Mesodermal cell (in vitro differentiated cells): ENCODE measurements around the gene FAM234B.

Source experiments
- H3K27ac ChIP-seq: 2 replicates; pipeline ENCODE4 v1.7.0; 2013; ENCODE audit warnings: mild to moderate bottlenecking, low read depth, low read length, moderate library complexity; ENCODE audit not compliant: severe bottlenecking
- H3K36me3 ChIP-seq: 2 replicates; pipeline ENCODE4 v1.7.1; 2013; ENCODE audit warnings: mild to moderate bottlenecking, low read length, moderate library complexity; ENCODE audit not compliant: control insufficient read depth, insufficient read depth
- H3K4me1 ChIP-seq: one replicate; pipeline ENCODE4 v1.7.1; 2013; ENCODE audit warnings: mild to moderate bottlenecking, low read length; ENCODE audit not compliant: insufficient read depth, control insufficient read depth, poor library complexity, severe bottlenecking
- H3K4me3 ChIP-seq: 2 replicates; pipeline ENCODE4 v1.7.0; 2013; ENCODE audit warnings: low read length, control low read depth, mild to moderate bottlenecking; ENCODE audit not compliant: insufficient read depth, poor library complexity, severe bottlenecking; ENCODE audit errors: extremely low read depth
- H3K9me3 ChIP-seq: 2 replicates; pipeline ENCODE4 v1.7.1; 2013; ENCODE audit warnings: mild to moderate bottlenecking, low read length, moderate library complexity; ENCODE audit not compliant: control insufficient read depth
- WGBS, 2 experiments: methylation state at CpG; one replicate each; pipeline ENCODE4 v1.1.5; 2013; ENCODE audit warnings: missing lambda C conversion rate in 2 of 2; ENCODE audit not compliant: insufficient coverage in 2 of 2; 5-methylcytosine and 5-hydroxymethylcytosine counted together

The FAM234B gene

DNA sequence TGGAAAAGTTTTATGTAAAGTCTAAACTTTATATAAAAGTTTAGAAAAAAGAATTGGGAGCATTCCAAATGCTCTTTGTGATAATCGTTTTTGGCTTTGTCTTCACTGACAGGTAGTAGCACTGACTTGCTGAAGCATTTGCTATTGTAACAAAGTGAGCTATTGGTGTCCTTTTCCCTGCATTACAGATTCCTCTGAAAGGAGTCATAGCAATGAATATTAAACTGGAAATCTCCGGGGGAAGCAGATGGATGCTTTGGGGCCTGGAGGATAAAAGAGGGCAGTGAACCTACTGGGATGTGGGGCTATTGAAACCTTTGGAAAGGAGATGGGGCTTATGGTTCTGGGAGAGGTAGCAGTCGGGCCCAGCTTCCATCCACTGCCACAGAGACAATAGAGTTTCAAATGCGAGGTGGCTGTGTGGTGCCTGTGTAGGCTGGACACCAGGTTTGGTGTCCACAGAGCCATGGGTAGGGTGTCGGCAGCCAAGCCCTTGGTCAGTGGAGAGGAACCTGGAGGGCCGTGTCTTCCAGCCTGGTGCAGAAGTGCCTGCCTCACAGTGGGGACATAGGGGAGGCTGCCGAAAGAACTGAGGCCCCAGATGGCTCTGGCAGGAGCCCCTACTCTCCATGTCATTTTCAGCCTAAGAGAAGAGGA is 49.1 kb downstream of the FAM234B start:
- peaks cover 27% of the 10 kb centered on the region for H3K4me1 ChIP-seq
- no peak overlapping the region for H3K4me3 ChIP-seq
- H3K36me3 ChIP-seq = no peaks in the 10 kb centered on the region
- WGBS, 2 experiments = 76 to 84% methylated on average over 6 to 7 of the region's 7 CpGs
- no peak overlapping the region for H3K27ac ChIP-seq
- H3K9me3 ChIP-seq = no peaks in the 10 kb centered on the region

DNA sequence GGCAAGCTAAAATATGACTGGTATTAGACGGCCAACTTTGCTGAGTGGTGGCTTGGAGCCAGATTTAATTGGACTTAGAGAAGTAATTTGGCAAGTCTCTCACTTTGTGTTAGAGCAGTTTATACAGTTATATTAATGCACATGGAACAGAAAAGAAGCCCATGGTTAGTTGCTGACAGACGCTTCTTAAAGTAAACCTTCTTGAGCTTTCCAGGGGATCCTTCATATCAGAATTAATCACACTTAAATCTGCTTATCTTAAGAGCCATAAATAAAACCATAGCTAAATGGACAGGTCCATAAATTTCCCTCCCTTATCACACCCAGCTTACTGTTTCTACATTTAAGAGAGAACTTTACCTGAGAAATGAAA is 49.7 kb downstream of the FAM234B start:
- Histone ChIP-seq H3K27ac (no peak overlapping the region), H3K9me3 (no peaks in the 10 kb centered on the region), H3K4me3 (no peak overlapping the region), H3K4me1 (peaks cover 28% of the 10 kb centered on the region), H3K36me3 (no peaks in the 10 kb centered on the region)
- WGBS, 2 experiments = 86 to 100% methylated on average over 1 to 2 of the region's 2 CpGs

DNA sequence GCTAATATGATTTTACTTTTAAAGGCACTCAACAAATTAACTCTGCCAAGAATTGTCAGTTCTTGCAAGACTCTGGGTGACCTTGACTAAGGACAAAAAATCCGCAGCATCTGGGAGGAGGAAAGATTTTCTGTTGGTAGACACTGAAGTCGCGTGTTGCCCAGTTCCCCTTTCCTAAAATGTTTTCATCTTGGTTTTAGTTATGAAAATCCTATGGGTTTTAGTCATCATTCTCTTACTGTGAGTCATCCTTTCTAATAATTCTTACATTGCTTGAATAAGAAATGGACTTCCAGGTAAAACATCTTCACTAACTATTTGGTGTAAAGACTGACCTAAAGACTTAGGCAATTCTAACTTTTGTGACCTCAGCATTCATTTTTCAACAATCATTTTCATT is 50.2 kb downstream of the FAM234B start:
- Histone ChIP-seq H3K9me3 (no peaks in the 10 kb centered on the region), H3K27ac (no peak overlapping the region), H3K4me1 (peaks cover 33% of the 10 kb centered on the region), H3K4me3 (no peak overlapping the region), H3K36me3 (no peaks in the 10 kb centered on the region)
- 80% methylated on average over 1 of the region's 3 CpGs; no CpG with 5 or more reads in 1 of the 2 experiments for WGBS, 2 experiments

DNA sequence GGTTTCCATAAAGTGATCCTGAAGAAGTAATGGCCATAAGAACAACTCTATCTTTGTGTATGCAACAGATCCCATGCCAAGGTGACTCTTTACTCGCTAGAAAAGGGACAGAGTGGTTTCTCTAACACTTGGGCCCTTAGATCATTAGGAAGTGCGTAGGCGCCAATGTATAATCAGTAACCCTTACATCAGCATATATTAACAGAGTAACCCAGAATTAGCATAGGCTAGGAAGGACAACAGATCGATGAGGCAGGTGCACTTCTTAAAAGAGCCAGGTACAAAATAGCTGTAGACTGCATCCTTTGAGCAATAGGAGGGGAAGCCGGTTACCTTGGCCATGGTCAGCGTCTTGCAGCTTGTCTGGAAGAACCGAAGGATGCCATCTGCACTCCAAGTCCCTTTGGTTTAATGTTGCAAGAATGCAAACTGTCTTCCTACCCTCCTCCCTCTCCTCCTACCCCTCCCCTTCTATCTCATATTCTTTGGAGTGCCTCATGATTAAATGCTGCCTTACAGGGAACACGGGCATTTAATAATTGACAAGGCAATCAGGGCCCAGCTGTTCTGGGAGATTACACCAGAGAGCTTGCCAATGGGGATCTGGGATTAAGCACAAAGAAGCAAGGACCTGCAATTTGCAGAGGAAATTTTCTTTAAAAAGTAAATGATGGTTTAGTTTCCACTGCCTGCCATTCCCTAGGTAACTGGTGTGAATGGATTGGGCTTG is 51.2 kb downstream of the FAM234B start:
- Histone ChIP-seq H3K4me1 (peaks cover 44% of the 10 kb centered on the region), H3K9me3 (no peaks in the 10 kb centered on the region), H3K36me3 (no peaks in the 10 kb centered on the region), H3K27ac (no peak overlapping the region), H3K4me3 (no peak overlapping the region)
- WGBS, 2 experiments = 100% methylated on average over 5 of the region's 8 CpGs

DNA sequence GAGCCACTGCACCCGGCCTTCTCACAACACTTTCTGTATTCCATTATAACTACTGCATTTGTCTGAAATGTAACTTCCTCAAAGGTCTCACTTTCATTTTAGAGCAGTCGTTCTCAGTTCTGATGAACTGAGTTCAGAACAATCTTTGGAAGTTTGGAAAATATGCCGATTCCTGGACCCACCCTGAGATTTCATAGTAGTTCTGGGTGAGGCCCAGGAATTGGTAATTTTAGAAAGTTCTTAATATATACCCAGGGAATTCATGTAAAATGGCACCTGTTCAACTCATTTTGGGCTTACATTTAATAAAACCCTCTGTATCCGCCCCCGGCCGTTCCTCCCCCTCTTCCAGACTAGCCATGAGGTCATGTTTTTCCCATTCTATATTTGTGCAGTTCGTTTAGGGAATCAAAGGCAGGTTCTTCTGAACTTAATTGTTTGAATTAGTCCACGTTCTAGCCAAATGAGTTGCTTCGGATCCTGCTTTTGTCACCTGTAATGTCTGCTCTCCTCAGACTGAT is 53.4 kb downstream of the FAM234B start:
- peaks cover 59% of the 10 kb centered on the region for H3K4me1 ChIP-seq
- no peaks in the 10 kb centered on the region for H3K9me3 ChIP-seq
- H3K4me3 ChIP-seq = no peak overlapping the region
- peak overlapping the region; percentile 100 for H3K27ac ChIP-seq
- no peaks in the 10 kb centered on the region for H3K36me3 ChIP-seq
- 83 to 84% methylated on average over 6 to 7 of the region's 9 CpGs for WGBS, 2 experiments

DNA sequence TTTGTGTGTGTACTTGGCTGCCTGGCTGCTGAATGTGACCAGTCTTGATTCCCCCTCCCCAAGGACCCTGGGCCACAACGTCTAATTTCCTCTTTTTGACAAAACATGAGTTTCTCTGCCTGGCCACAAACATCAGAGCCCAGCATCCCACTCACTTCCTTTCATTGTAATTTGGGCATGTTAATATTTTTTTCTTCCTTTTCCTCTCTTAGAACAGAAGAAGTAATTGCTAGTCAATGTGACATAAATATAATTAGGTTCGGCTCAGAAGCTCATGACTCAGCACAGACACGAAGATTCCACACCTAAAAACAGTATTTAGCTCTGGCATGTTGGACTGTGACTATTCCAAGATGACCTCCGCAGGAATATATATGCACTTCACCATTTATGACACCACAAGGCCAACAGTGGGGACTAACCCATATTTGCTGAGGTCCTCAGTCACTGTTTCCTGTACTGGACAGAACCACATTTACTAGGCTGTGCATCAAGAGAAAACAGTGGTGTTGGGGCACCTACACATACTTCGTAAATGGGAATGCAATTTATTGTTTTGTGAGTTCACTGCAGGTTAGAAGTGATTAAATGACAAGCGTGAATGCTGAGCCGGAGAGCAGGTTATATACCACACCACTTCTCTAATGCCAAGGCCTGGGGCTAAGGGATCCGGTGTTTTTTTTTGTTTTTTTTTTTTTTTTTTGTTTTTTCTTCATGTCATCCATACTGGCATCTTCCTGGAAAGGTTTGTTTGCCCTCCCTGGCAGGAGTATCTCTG is 55.1 kb downstream of the FAM234B start:
- no peaks in the 10 kb centered on the region for H3K9me3 ChIP-seq
- H3K4me1 ChIP-seq = peaks cover 64% of the 10 kb centered on the region
- 92 to 100% methylated on average over 1 to 4 of the region's 8 CpGs for WGBS, 2 experiments
- no peak overlapping the region for H3K4me3 ChIP-seq
- peak overlapping the region; percentile 100 for H3K27ac ChIP-seq
- no peaks in the 10 kb centered on the region for H3K36me3 ChIP-seq

DNA sequence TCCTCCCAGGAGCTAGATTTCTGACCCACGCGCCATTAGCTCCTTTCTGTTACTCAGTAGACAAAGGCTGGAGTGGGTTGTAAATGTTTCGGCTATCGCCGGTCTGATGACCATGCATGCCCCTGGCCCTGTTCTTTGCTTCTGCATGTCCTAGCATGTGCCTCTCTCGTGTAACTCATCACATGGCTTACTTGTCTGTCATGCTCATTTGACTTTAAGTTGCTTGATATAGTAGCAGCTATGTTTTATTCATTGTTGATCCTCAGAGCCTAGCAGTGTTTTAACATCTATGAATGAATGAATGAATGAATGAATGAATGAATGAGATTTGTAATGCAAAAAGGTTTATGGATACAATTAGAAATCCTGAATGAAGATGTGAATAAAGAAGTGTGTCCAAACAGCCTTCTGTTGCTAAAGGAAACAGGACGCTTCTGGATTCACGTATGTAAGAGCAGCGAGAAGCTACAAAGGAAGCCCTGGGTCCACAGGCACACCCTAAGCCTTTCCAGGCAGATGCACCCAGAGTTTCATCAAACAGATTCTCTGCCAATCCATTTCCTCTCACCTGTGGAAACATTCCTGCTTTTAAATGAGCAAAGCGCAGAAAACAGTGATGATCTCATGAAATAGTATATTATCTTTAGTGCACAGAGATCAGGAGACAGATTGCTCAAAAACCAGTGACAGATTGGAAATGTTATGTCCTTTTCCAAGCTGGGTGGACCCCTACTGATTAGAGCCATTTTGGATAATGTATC is 55.8 kb downstream of the FAM234B start:
- Histone ChIP-seq H3K4me3 (peak overlapping the region; percentile 18), H3K9me3 (no peaks in the 10 kb centered on the region), H3K36me3 (no peaks in the 10 kb centered on the region), H3K4me1 (peaks cover 63% of the 10 kb centered on the region), H3K27ac (peak overlapping the region; percentile 100)
- 88 to 89% methylated on average over 8 to 9 of the region's 10 CpGs for WGBS, 2 experiments

DNA sequence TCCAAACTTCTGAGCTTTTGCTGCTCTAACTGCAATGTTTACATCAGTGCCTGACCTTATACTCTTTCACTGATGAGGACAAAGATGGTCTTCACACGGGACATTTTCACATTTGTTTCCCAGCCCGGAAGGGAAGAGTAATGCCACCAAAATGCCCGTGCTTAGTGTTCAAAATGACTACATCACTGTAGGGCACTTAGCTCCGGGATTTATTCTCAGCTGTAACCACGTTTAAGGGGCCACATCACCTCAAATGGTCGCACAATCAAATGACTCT is 56.4 kb downstream of the FAM234B start:
- peak overlapping the region; percentile 18 for H3K4me3 ChIP-seq
- no peaks in the 10 kb centered on the region for H3K36me3 ChIP-seq
- peaks cover 58% of the 10 kb centered on the region for H3K4me1 ChIP-seq
- no peaks in the 10 kb centered on the region for H3K9me3 ChIP-seq
- 27 to 31% methylated on average over 6 of the region's 6 CpGs for WGBS, 2 experiments
- peak overlapping the region; percentile 100 for H3K27ac ChIP-seq

DNA sequence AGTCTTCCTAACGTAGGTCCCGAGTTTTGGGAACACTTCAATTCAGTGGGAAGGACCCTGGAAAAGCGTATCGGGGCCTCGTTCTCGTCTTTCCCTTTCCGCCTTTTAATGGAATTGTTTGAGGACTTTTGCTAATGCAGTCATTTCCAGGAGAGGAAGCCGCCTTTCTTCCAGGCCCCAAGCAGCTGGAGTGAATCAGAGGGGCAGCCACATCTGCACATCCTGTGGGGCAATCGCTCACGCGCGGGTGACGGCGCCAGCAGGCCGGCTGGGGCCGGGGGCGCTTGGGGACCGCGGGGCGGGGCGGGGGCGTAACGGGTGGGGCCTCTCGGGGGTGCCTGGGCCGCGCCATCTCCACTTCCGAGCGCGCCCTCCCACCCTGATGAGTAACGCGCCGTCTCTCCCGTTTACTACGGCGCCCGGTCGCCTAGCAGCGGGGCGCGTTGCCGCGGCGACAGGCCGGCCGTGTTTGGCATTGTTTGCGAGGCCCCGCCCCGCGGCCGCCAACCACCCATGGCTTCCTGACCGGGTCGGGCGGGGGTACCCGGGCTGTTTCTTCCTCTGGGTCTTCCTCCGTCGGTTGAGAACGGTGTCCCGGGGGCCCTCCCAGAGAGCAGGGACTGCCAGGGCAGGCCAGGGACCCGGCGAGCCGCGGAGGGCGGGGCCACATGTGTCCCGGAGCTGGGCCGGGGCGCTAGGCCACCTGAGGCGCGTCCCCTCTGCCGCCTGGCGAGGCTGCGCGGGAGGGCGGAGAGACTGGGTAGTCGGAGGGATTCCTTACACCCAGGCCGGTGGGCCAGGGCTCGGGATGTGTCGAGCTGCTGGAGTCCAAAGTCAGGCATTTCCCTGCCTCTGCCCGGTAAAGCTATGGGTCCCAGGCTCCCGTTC is 56.9 kb downstream of the FAM234B start:
- H3K27ac ChIP-seq = peak overlapping the region; percentile 100
- H3K9me3 ChIP-seq = no peaks in the 10 kb centered on the region
- peak overlapping the region; percentile 34 for H3K4me3 ChIP-seq
- H3K4me1 ChIP-seq = peaks cover 54% of the 10 kb centered on the region
- H3K36me3 ChIP-seq = no peaks in the 10 kb centered on the region
- 2% methylated on average over 56 to 60 of the region's 79 CpGs for WGBS, 2 experiments
